IPS-11a (cell line): ENCODE data around the gene RING1.

ENCODE experiments used
- H3K4me3 ChIP-seq: one replicate; pipeline ENCODE4 v1.5.1; 2013; ENCODE audit warnings: low read depth, low read length, control low read depth

Gene RING1

DNA sequence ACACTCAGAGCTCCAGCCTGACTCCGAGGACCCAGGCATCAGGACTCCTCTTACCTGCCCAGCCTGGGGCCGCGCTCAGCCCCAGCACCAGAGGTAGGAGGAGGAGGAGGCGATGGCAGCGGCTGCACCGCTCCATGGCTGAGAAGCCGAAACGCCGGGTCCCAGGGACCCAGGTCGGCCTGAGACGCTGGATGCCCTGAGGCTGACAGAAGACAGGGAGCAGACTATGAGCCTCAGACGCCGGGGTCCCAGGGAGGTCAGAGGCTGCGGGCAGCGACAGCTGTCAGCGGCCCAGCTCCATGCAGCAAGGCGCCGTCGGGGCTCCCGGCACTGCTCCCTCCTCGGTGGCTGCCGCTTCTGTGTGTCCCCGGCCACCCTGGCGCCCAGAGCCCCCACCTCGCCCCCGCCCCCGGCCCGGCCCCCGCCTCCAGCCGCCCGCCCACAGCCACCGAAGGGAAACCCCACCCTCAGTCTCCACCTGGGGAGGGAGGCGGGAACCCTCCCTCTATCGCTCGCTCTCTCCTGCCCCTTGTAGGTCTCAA is 16.1 kb upstream of the RING1 start, which contains the start of gene COL11A2:
TSS of gene COL11A2 (minus strand) at position 363 of the 542 bp plus-strand sequence. CDS start at position 136, 227 bp downstream.
- H3K4me3 ChIP-seq, result peak within 1 kb of the TSS; percentile 72

DNA sequence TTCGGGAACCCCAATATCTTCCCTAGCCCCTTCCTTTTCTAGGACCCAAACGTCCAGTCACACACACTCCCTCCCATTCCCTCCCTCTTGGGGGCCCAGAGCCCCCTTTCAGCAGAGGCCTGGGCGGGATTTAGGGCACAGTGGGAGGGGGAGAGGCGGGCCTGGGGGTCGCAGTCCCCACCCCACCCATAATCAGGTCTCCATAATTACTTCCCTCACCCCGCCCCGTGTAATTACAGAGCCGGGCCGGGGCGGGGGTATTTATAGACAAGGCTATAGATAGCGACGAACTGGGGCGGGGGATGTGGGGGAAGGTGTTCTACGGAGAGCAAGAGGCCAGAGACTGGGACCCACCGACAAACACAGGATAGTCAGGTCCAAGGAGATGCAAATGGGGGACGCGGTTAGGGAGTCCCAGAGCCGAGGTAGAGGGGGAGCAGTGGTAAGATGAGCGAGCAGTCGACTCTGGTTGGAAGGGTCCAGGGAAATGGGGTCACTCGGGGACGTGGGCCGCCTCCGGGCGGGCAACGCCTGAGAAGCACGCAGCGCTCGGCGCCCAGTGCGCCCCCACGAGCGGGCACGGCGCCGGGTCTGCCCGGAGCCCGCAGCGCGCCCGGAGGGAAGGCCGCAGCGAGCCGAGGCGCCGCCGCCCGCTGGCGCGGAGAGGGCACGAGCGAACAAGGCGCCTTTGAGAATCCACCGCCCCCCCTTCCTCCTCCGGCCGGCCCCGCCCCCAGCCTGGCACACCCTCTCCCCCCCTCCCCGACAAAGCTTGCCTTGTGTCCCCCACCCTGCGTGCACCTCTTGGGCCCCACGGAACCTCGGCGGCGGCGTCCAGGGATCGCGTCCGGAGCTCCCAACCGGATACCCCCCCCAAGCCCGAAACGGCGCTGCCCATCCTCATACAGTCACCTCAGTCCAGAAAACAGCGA is 15.4 kb upstream of the RING1 start:
- H3K4me3 ChIP-seq, result peak overlapping the region; percentile 72

DNA sequence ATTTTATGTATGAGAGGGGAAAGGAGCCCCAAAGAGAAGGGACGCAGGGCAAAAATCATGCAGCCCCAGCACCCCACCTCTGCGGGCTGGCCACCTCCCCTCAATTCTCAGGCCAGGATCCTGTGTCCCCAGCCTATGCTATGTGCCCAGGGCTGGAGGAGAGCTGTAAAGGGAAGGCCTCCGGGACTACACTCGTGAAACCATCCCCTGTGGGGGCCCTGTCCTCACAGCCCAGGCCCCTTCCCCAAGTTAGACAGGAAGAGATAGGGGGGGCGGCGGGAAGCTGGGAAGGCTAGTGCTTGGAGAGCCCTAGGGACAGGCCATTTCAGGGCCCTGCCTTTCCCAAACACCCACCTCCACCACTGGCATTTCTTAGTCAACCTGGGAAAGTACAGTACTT is 14.7 kb upstream of the RING1 start:
- H3K4me3 ChIP-seq, result peak overlapping the region; percentile 4

DNA sequence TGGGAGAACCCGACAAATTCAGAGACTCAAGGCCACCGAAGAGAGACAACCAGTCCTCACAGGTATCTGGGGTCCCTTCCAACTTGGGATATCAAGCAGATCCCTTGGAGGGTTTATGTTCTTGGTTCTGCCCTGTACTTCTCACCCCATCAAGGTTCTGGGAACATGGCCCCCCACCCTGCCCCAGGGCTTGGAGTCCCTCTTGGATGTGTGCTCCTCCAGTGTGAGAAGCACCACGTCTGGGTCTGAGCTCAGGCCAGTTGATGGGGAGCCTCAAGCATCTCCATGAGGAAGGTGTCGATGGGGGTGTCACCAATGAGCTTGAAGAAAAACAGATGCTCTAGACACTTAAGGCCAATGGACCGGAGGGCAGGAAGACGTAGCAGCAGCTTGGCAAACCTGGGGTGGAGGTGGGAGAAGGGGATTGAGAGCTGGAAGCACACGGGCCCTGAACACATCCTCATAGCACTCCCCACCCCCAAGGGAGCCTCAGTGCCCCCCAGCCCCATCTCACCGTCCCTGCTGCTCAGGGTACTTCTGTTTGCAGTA is 13.8 kb upstream of the RING1 start:
- no peak overlapping the region for H3K4me3 ChIP-seq

DNA sequence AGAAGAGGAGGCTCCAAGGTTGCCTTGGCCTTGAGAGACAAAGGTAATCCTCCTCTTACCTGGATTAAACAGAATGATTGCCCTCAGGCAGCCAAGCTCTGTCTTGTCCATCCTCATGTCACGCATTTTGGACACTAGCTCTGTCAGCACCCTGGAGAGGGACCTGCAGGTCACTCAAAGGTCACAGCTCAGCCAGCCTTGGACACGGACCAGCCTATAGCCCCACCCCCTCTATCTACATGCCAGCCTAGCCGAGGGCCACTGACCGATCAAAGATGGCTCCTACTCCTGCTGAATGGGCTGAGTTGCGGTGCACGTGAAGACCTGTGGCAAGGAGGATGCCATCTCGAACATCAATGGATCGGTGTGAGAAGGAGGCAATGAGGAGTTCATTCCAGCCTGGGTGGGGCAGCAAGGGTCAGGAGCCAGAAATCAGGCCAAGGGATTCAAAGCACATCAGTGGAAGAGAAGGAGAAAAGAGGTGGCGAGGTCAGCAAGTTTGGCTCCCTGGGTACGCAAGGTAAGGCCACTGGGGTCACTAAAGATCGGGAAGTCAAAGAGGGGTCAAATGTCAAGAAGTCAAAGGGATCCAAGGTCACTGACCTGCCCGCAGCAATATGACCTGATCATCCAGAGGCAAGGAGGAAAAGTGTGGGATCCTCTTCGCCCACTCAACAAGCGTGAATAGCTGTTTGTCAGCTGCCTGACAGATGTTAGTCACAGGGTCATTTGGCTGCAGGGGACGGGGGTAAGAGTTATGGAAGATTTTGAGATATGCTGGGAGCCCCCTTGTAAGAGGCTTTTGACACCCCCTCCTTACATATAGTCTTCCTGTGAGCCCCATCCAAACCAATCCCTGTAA is 12.8 kb upstream of the RING1 start:
- no peak overlapping the region for H3K4me3 ChIP-seq

DNA sequence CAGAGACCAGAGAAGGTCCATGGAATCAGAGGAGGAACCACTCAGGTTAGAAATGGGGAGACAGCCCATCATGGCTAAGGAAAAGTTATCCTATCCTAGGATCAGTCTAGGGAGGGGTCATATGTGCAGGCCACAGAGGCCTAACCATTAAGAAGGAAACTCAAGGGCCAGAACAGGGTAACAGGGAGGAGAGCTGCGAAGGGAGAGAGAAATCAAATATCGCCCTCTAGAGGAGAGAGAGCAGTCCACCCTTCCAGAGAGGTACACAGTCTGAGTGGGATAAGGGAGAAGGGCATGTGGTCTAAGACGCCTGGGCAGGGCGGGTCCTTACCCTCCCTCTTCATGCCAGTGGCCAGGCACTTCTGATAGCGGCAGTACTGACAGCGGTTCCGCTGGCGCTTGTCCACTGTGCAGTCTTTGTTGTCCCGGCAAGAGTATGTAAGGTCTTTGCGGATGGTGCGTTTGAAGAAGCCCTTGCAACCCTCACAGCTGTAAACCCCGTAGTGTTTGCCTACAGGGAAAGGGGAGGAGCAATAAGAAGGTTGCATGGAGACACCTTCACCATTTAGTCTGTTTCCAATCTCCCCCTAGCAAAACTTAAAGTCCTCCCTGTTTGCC is 10.8 kb upstream of the RING1 start:
- no peak overlapping the region for H3K4me3 ChIP-seq

DNA sequence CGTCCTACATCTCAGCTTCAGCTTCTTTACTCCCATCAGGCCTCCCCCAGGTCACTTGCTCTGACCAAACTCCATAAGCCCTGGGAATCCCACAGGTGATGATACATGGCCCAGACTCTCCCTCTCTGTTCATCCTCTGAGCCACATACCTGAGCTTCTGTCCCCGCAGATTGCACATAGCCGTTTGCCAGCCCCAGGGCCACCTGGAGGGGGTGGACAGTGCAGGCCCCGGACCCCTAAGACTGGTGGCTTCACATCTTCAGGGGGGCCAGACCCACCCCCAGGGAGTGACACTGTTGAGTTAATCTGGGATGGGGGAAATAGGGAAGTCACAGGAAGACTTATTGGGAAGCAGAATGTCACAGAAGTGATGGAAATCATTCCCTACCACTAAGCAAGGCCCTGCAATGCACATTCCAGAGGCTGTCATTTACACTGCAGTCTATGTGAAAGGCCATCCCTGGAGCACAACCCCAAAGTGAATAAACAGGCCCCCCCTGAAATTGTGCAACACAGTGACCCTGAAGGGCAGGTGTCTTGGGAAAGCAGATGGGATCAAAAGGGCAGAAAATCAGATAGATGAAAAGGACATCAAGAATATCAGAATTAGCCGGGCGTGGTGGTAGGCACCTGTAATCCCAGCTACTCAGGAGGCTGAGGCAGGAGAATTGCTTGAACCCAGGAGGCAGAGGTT is 10.0 kb upstream of the RING1 start:
- no peak overlapping the region for H3K4me3 ChIP-seq

DNA sequence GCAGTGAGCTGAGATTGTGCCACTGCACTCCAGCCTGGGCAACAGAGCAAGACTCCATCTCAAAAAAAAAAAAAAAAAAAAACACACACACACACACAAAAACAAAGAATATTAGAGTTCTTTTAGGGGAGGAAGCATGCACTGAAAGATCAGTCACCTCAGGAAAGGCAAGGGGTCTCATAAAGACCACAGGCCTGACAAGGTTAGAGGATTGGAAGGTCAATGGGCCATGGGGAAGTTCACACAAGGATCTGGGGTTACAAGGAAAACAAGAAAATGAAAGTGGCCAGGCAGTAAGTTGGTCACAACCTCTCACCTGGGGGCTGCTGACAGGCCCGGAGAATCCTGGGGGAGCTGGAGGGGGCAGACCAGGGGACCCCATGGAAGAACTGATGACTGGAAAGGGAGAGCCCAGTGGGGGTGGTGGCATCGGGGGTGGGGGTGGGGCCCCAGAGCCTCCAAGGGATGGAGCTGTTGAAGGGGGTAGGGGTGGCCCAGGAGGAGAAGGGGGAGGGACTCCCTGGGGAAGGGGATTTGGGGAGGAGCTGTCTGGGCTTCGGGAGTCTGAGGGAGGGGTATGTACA is 9.4 kb upstream of the RING1 start:
- no peak overlapping the region for H3K4me3 ChIP-seq

DNA sequence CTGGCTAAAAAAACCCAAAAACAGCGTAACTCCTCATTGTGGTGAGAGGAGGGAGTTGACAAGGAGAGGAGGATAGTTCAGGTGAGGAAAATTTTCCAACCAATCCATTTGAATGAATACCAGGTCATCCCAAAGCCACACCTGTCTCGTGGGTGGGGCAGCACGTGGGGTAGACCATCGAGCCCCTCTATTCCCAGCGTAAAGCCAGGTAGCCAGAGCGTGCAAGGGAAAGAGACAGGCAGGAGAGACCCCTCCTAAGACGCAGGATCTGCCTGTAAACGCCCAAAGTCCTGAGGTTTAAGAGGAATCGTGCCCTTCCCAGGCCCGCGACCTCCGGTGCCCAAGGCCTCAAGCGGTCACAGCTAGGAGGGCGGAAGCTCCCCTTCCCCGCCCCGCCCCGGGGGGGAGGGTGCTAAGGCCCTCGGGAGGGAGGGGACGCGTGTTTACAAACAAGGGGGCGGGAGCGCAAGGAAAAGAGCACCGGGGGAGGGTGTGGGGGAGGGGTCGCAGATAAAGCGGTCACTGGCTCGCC is 8.5 kb upstream of the RING1 start:
- H3K4me3 ChIP-seq, result peak overlapping the region; percentile 93

DNA sequence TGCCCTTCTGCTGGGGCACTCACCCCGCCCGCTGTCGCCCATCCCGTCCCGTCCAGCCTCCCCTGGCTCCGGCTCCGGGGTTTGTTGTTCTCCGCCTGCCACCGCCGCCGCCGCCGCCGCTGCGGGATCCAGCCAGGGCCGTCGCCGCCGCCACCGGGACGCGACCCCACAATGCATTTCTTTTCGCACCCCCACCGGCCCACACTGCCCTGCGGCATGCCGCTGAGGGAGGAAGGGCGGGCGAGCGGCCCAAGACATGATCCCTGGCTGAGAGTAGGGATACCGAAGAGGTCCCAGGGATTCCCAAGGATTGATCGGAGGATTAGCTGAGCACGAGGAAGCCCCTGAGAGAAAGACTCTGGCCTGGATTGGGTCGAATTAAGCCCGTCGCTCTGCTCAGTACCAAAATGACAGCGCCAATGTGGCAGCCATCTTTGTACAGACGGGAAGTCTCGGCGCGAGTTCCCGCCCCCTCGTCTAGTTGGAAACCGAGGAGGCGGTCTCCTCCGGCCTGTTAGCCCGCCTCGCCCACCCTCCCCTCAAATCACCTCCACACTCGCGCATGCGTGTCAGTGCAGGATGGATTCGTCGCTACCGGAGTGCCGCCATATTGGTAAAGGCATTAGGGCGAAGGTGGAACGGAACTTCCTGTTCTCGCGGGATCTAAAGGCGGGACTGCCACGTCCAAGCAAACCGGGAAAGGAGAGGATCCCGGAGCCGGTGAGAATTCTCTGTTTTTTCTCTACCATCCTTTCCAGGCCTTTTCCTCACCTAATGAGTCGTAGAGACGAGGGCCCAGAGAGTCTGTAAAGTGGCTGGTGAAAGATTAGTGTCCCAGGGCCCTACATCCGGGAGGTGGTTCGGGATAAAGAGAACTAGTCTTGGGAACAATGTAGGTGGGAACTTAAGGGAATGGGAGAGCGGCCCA is 7.8 kb upstream of the RING1 start, which contains the start of the genes RXRB and SLC39A7:
TSS of gene RXRB (minus strand) at position 447 of the 928 bp plus-strand sequence. CDS start at position 258, 189 bp downstream.
TSS of gene SLC39A7 (plus strand) at position 649 of the 928 bp plus-strand sequence. CDS start 379 bp downstream, outside the sequence.
- H3K4me3 ChIP-seq, result peak within 1 kb of the TSS; percentile 93

DNA sequence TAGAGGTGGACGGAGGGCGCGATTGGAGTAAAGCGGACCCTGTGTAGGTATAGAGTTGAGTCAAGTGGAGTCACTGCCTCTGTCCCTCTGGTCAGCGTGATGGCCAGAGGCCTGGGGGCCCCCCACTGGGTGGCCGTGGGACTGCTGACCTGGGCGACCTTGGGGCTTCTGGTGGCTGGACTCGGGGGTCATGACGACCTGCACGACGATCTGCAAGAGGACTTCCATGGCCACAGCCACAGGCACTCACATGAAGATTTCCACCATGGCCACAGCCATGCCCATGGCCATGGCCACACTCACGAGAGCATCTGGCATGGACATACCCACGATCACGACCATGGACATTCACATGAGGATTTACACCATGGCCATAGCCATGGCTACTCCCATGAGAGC is 7.2 kb upstream of the RING1 start:
- peak overlapping the region; percentile 93 for H3K4me3 ChIP-seq

DNA sequence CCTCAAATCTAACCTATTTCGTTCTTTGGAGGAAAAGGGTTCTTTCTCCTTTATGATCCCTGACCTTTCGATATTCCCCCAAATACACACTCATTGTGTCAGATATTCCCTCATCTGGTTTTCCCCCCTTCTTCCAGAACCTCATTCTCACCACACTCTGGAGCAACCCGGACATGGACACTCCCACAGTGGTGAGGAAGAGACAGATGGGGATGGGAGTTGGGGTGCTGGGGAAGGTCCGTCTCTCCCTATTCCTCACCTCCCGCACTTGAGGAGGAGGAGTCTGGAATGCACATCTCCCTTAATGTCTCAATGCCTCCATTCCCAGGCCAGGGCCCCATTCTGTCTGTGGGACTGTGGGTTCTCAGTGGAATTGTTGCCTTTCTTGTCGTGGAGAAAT is 6.4 kb upstream of the RING1 start:
- H3K4me3 ChIP-seq, result peak overlapping the region; percentile 93

DNA sequence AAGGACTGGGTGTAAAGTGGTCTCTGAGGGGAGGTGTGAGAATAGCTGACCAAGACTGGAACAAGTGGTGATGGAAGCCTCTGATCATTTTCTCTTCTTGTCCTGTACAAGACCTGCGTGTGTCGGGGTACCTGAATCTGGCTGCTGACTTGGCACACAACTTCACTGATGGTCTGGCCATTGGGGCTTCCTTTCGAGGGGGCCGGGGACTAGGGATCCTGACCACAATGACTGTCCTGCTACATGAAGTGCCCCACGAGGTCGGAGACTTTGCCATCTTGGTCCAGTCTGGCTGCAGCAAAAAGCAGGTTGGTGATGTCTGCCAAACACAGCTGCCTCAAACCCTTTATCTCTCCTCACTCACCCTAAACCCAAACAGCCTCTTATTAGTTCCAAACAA is 5.5 kb upstream of the RING1 start:
- no peak overlapping the region for H3K4me3 ChIP-seq

DNA sequence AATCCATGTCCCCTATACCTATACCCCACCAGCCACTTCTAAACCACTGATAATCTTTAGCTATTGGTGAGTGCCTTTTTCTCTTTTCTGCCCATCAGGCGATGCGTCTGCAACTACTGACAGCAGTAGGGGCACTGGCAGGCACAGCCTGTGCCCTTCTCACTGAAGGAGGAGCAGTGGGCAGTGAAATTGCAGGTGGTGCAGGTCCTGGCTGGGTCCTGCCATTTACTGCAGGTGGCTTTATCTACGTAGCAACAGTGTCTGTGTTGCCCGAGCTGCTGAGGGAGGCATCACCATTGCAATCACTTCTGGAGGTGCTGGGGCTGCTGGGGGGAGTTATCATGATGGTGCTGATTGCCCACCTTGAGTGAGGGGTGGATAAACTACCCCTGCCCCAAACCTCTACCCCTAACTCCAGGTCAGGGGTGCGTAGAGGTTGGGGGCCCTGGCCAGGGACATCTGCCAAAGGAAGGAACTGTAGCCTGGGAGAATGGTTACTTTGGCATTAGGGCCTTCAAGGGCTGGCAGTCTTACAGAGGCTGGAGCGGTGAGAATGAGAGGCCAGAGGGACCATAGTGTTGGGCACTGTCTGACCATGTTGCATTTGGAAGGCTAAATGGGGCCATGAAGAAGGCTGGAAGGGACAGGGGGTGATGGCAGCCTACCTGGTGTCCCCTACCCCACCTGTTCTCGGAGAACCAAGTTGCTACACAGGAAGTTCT is 4.7 kb upstream of the RING1 start:
- no peak overlapping the region for H3K4me3 ChIP-seq

DNA sequence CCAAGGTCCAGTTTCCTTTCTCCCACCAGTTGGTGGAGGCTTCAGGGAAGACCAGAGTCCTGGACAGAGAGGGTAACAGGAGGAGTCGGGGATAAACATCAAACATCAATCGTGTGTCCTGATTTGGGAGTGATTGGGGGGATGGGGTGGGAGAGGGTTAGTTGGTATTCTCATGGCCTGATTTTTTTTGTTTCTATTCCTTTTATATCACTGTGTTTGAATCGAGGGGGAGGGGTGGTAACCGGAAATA is 4.2 kb upstream of the RING1 start:
- no peak overlapping the region for H3K4me3 ChIP-seq

DNA sequence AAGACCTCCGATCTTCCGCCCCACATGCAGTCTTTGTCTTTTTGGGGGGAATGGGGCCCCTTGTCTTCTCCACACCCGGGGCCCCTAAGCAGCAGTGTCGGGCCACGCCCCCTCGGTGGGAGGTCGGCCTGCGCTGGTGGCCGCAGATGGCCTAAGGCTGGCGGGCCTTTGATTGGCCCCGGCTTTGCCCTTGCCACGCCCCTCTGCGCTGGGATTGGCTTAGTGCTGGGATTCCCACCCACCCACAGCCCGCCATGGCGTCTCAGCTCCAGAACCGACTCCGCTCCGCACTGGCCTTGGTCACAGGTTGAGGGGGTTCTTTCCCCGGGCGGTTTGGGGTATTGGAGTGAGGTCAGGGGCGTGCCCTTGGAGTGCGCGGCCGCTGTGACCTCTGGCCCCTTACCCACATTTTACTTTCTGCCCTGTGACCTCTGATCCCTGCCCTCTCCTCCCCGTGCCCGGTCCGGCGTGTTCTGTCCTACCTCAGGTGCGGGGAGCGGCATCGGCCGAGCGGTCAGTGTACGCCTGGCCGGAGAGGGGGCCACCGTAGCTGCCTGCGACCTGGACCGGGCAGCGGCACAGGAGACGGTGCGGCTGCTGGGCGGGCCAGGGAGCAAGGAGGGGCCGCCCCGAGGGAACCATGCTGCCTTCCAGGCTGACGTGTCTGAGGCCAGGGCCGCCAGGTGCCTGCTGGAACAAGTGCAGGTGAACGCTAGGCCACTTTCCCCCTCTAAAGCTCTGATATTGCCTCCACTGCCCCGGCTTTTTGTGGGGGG is 3.7 kb upstream of the RING1 start, which contains the start of gene HSD17B8:
TSS of gene HSD17B8 (plus strand) at position 241 of the 776 bp plus-strand sequence. CDS start at position 255, 14 bp downstream.
- H3K4me3 ChIP-seq, result peak within 1 kb of the TSS; percentile 73
